ENCODE results near the gene TMUB2.
A peak's percentile ranks its signal among the peaks of the same experiment; 100 is the strongest.

Gene TMUB2

DNA sequence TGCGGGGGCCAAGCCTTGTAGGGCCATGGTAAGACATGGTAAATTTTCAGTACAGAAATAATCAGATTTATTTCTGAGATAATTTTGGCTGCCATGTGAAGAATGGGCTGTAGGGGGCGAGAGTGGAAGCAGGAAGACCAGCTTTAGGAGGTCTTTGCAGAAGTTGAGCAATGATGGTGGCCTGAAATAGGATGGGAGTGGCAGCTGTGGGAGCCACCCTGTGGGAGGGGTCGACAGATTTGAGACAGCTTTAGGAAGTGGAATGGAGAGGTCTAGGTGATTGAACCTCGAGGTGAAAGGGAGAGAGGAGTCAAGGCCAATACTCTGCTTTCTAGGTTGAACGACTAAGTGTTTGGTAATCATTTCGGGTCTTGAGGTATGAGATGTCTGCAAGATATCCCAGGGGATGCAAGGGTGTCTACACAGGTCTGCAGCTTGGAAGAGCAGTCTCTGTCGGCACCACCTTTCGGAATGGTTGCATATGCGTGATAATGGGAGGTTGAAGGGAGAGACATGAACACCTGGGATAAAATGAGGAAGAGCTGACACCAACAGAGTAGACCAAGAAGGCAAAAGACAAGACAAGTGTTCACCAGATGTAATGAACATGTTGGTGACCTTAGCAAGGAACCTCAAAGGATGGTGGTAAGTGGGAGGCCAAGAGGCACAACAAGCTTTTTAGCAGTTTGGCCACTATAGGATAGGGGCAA, 17.1 kb downstream of the TMUB2 start:
- Histone ChIP-seq H3K27me3 (replicated peaks; ENCODE audit: control insufficient read depth, insufficient read depth, low read length) (no peaks in the 10 kb centered on the region), H3K36me3 (ENCODE audit: control insufficient read depth, insufficient read depth, low read length) (peaks cover 21% of the 10 kb centered on the region), H3K4me3 (replicated peaks; ENCODE audit: low read depth, low read length) (no peak overlapping the region)
- TF ChIP-seq, protein P1, sequence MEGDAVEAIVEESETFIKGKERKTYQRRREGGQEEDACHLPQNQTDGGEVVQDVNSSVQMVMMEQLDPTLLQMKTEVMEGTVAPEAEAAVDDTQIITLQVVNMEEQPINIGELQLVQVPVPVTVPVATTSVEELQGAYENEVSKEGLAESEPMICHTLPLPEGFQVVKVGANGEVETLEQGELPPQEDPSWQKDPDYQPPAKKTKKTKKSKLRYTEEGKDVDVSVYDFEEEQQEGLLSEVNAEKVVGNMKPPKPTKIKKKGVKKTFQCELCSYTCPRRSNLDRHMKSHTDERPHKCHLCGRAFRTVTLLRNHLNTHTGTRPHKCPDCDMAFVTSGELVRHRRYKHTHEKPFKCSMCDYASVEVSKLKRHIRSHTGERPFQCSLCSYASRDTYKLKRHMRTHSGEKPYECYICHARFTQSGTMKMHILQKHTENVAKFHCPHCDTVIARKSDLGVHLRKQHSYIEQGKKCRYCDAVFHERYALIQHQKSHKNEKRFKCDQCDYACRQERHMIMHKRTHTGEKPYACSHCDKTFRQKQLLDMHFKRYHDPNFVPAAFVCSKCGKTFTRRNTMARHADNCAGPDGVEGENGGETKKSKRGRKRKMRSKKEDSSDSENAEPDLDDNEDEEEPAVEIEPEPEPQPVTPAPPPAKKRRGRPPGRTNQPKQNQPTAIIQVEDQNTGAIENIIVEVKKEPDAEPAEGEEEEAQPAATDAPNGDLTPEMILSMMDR (IDR thresholded peaks at IDR 0.05; ENCODE audit: insufficient read depth, low read length, poor library complexity, severe bottlenecking): peak; percentile 89
- DNase-seq (ENCODE audit: extremely low read depth, insufficient read length): no peak

GRCh38 chr17:44204441-44204882, 17.7 kb downstream of the TMUB2 start:
- TF ChIP-seq, protein P1 (IDR thresholded peaks at IDR 0.05; ENCODE audit: insufficient read depth, low read length, poor library complexity, severe bottlenecking): no peak
- H3K4me3 ChIP-seq (replicated peaks; ENCODE audit: low read depth, low read length): no peak overlapping the region
- no peaks in the 10 kb centered on the region for H3K27me3 ChIP-seq (replicated peaks; ENCODE audit: control insufficient read depth, insufficient read depth, low read length)
- no peak for DNase-seq (ENCODE audit: extremely low read depth, insufficient read length)
- H3K36me3 ChIP-seq (ENCODE audit: control insufficient read depth, insufficient read depth, low read length): peaks cover 25% of the 10 kb centered on the region

DNA sequence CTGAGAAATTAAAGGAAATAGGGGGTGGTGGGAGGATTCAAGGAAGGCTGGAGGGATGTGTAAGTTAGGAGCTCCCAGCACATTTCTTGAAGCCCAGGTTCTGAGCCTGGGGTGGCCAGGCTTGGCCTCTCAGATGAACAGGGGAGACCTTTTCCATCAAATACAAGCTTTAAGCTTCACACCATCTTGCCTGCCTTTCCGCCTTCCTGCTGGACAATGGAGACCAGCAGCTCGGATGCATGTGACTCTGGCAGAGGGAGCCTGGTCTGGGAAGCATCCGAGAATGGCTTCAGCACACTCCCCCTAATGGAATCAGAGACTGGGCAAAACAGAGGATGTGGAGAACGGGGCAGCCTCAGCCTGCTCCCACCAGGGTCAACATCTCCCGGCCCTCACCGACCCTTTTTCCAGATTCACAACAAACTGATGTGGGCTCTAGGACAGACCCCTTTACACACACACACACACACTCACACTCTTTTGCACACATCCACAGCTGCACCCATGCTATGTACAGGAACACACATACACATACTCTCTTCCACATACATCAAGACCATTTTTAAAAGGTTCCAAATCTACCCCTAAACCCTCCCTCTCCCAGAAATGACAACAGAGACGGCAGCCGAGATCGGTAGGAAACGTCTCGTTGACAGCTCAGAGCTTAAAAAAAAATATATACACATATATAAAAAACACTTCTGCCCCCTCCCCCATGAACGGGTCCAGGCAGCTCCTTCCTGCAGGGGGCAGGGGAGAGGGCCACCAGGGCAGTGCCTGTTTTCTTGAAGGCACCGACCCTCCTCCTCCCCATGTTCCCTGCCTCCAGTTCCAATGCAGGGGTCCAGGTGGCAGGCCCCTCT, 19.4 kb downstream of the TMUB2 start:
- TF ChIP-seq, protein P1 (IDR thresholded peaks at IDR 0.05; ENCODE audit: insufficient read depth, low read length, poor library complexity, severe bottlenecking): peak; percentile 24
- Histone ChIP-seq H3K36me3 (ENCODE audit: control insufficient read depth, insufficient read depth, low read length) (peaks cover 32% of the 10 kb centered on the region), H3K27me3 (replicated peaks; ENCODE audit: control insufficient read depth, insufficient read depth, low read length) (no peaks in the 10 kb centered on the region), H3K4me3 (replicated peaks; ENCODE audit: low read depth, low read length) (no peak overlapping the region)
- no peak for DNase-seq (ENCODE audit: extremely low read depth, insufficient read length)

DNA sequence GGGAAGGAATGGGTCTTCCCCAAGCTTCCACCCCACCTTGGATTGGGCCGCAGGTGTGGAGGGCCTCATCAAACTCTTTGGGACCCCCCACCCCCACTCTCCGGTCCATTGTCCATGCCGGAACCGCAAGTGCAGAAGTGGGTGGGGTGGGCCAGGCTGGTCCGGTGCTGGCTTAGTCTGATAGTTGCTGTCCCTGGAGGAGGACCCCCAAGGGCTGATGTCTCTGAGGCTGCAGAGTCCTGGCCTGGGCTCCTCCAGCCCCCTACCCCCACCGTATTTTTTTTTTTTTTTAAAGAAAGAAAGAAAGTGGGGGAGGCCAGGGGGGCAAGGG, 20.0 kb downstream of the TMUB2 start:
- no peak for DNase-seq (ENCODE audit: extremely low read depth, insufficient read length)
- H3K36me3 ChIP-seq (ENCODE audit: control insufficient read depth, insufficient read depth, low read length): peaks cover 38% of the 10 kb centered on the region
- TF ChIP-seq, protein P1 (IDR thresholded peaks at IDR 0.05; ENCODE audit: insufficient read depth, low read length, poor library complexity, severe bottlenecking): no peak
- no peaks in the 10 kb centered on the region for H3K27me3 ChIP-seq (replicated peaks; ENCODE audit: control insufficient read depth, insufficient read depth, low read length)
- no peak overlapping the region for H3K4me3 ChIP-seq (replicated peaks; ENCODE audit: low read depth, low read length)

DNA sequence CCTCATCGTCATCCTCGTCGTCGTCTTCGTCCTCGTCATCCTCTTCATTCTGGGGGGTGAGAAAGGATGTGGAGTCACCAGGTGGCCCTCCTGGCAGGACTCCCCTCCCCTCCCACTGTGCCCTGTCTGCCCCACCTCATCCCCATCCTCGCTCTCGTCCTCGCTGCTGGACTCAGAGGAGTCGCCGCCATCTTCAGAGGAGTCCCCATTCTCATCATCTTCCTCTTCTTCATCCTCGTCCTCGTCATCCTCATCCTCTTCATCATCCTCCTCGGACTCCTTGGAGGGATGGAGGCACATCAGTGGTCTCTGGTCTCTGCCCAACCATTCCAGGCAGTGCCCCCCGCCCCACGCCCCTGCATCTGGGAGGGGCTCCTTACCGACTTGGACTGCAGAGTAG, 20.5 kb downstream of the TMUB2 start:
- no peaks in the 10 kb centered on the region for H3K27me3 ChIP-seq (replicated peaks; ENCODE audit: control insufficient read depth, insufficient read depth, low read length)
- DNase-seq (ENCODE audit: extremely low read depth, insufficient read length): no peak
- H3K4me3 ChIP-seq (replicated peaks; ENCODE audit: low read depth, low read length): no peak overlapping the region
- peaks cover 41% of the 10 kb centered on the region for H3K36me3 ChIP-seq (ENCODE audit: control insufficient read depth, insufficient read depth, low read length)
- TF ChIP-seq, protein P1 (IDR thresholded peaks at IDR 0.05; ENCODE audit: insufficient read depth, low read length, poor library complexity, severe bottlenecking): no peak

Data from GM06990 (cell line).